ENCODE data around the gene NCLN.

DNA sequence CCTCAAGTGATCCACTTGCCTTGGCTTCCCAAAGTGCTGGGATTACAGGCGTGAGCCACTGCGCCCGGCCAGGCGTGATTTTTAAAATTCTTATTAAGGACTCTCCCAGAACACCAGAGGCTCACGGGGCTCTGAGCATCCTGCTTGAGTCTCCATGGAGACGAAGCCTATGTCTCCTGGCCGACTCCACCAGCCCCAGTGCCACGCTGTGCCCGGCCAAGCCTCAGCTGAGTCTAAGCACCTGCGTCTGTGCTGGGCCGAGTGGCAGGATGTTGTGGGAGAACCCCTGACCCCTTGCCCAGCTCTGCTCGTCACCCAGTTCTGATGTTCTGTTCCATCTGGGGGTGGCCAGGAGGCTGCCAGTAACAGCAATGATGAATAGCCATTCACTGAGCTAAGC lies 34.8 kb downstream of the NCLN start:
- TF ChIP-seq, protein P1, sequence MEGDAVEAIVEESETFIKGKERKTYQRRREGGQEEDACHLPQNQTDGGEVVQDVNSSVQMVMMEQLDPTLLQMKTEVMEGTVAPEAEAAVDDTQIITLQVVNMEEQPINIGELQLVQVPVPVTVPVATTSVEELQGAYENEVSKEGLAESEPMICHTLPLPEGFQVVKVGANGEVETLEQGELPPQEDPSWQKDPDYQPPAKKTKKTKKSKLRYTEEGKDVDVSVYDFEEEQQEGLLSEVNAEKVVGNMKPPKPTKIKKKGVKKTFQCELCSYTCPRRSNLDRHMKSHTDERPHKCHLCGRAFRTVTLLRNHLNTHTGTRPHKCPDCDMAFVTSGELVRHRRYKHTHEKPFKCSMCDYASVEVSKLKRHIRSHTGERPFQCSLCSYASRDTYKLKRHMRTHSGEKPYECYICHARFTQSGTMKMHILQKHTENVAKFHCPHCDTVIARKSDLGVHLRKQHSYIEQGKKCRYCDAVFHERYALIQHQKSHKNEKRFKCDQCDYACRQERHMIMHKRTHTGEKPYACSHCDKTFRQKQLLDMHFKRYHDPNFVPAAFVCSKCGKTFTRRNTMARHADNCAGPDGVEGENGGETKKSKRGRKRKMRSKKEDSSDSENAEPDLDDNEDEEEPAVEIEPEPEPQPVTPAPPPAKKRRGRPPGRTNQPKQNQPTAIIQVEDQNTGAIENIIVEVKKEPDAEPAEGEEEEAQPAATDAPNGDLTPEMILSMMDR (IDR thresholded peaks at IDR 0.05 in 4 of 5, conservative IDR thresholded peaks at IDR 0.05 in 1 of 5): no peak
- TF ChIP-seq POLR2A (IDR thresholded peaks at IDR 0.05): no peak
